ENCODE results near the gene XCL2.

Gene XCL2

GRCh38 chr1:168506204-168506819 lies 37.5 kb downstream of the XCL2 start:
- no peak overlapping the region for H3K4me3 ChIP-seq (ENCODE audit: low read depth in 1 of 2, low read length in 1 of 2)
- no peak overlapping the region for H3K27ac ChIP-seq

DNA sequence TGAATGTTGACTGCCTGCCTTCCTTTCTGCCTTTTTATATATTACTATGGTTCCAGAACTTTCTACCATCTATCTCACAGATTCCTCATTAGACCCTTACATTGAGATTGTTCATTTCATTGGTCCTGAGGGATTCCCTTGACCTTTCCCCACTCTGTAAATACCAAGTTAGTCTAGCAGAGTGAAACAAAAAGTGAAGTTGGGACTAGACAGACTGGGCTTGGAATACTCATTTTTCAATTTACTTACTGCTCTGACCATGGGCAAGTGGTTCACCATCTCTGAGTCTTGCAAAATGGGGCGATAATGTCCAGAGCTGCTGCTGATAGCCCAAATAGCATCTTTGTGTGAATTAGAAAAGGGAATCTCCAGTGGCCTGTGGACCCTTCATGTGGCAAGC lies 38.8 kb downstream of the XCL2 start:
- Histone ChIP-seq H3K4me3 (ENCODE audit: low read depth in 1 of 2, low read length in 1 of 2) (no peak overlapping the region), H3K36me3 (no peaks in the 10 kb centered on the region), H3K9me3 (no peaks in the 10 kb centered on the region), H3K27ac (no peak overlapping the region), H3K4me1 (ENCODE audit: control insufficient read depth in 1 of 2, insufficient read depth in 1 of 2, low read depth in 1 of 2, low read length in 1 of 2) (peaks cover 29 to 33% of the 10 kb centered on the region in 2 experiments), H3K27me3 (no peaks in the 10 kb centered on the region)
- no peak for TF ChIP-seq CTCF (IDR thresholded peaks at IDR 0.05)

More at GRCh38 chr1:168506204-168506819, 37.5 kb downstream of the XCL2 start:
- H3K9me3 ChIP-seq, result no peaks in the 10 kb centered on the region
- H3K36me3 ChIP-seq, result no peaks in the 10 kb centered on the region
- H3K4me1 ChIP-seq (ENCODE audit: control insufficient read depth in 1 of 2, insufficient read depth in 1 of 2, low read depth in 1 of 2, low read length in 1 of 2), result peaks cover 29 to 33% of the 10 kb centered on the region in 2 experiments
- no peaks in the 10 kb centered on the region for H3K27me3 ChIP-seq
- TF ChIP-seq CTCF (IDR thresholded peaks at IDR 0.05), result no peak

- Histone ChIP-seq H3K9me3 (no peaks in the 10 kb centered on the region), H3K4me1 (ENCODE audit: control insufficient read depth in 1 of 2, insufficient read depth in 1 of 2, low read depth in 1 of 2, low read length in 1 of 2) (peaks cover 29 to 33% of the 10 kb centered on the region in 2 experiments), H3K27ac (peak overlapping the region; percentile 77), H3K4me3 (ENCODE audit: low read depth in 1 of 2, low read length in 1 of 2) (no peak overlapping the region), H3K36me3 (no peaks in the 10 kb centered on the region), H3K27me3 (no peaks in the 10 kb centered on the region)
- no peak for TF ChIP-seq CTCF (IDR thresholded peaks at IDR 0.05)
Measured at GRCh38 chr1:168504064-168504837, 39.5 kb downstream of the XCL2 start.

- Histone ChIP-seq H3K4me1 (ENCODE audit: control insufficient read depth in 1 of 2, insufficient read depth in 1 of 2, low read depth in 1 of 2, low read length in 1 of 2) (peaks cover 24 to 30% of the 10 kb centered on the region in 2 experiments), H3K27ac (no peak overlapping the region), H3K27me3 (no peaks in the 10 kb centered on the region), H3K36me3 (no peaks in the 10 kb centered on the region), H3K9me3 (no peaks in the 10 kb centered on the region), H3K4me3 (ENCODE audit: low read depth in 1 of 2, low read length in 1 of 2) (no peak overlapping the region)
- no peak for TF ChIP-seq CTCF (IDR thresholded peaks at IDR 0.05)
Measured at GRCh38 chr1:168499688-168500049, 44.1 kb downstream of the XCL2 start.

DNA sequence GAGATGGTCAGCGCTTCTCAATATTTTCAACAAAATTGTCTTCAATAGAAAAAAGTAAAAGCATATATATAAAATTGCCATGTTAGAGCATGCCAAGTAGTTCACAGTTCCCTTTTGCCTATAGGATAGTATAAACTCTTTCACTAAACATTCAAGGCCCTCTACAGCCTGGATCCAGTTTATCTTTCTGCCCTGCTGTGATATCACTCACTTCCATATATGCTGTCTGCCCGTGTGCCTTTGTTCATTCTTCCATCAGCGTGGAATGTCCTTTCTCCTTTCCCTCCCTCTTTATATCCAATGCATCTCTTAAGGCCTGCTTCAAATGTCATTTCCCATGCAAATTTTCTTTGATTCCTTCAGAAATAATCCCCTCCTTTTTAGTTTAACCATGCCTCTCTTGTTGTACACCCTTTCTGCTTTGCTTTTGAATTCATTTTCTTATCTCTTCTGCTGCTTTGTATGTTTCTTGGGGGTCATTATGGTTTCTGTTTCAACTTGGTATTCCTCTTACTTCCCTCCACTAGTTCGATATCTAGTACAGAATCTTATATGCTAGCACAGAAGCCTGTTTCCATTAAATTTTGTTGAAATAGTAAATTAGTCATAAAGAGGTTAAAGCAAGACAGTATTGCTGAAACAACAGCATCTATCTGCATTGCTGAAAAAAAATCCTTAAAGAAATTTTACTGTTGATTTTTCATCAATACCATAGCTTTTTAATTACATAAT lies 44.7 kb downstream of the XCL2 start:
- Histone ChIP-seq H3K4me3 (ENCODE audit: low read depth in 1 of 2, low read length in 1 of 2) (no peak overlapping the region), H3K27ac (no peak overlapping the region), H3K36me3 (no peaks in the 10 kb centered on the region), H3K27me3 (no peaks in the 10 kb centered on the region), H3K4me1 (ENCODE audit: control insufficient read depth in 1 of 2, insufficient read depth in 1 of 2, low read depth in 1 of 2, low read length in 1 of 2) (peaks cover 19 to 24% of the 10 kb centered on the region in 2 experiments), H3K9me3 (no peaks in the 10 kb centered on the region)
- TF ChIP-seq CTCF (IDR thresholded peaks at IDR 0.05), result no peak
